ENCODE measurements around the gene SHC2. TPM values are rescaled to one million over a fixed set of nuclear protein-coding genes. Genes with fewer than 3 reads are reported as not detected.

The SHC2 gene
- total RNA-seq, 1 donor from 2014 or later, result 29.7 TPM

GRCh38 chr19:408902-409515, 51.8 kb downstream of the SHC2 start, which contains the start of gene C2CD4C:
Gene C2CD4C (minus strand): TSS chr19:409147. CDS start chr19:408361, 786 bp downstream.
- H4K20me1 ChIP-seq (ENCODE audit: insufficient read depth, low read length), result no peaks in the 10 kb centered on the region
- DNase-seq (ENCODE audit: low read depth), result no peak
- peaks cover 10% of the 10 kb centered on the region for H3K27me3 ChIP-seq (ENCODE audit: insufficient read depth, low read length)
- peaks cover 6% of the 10 kb centered on the region for H3K27me3 Mint-ChIP-seq (ENCODE audit: low read depth, unreplicated experiment)
- TF ChIP-seq CTCF (IDR thresholded peaks at IDR 0.05; ENCODE audit: insufficient read depth, low read depth, low read length), result no peak
- TF ChIP-seq EZH2 (IDR thresholded peaks at IDR 0.05; ENCODE audit: insufficient read depth, low read length), result peak; percentile 79
- no peak within 1 kb of the TSS for H3K9ac ChIP-seq (ENCODE audit: low read length)
- no peak for FAIRE-seq
- H2AFZ ChIP-seq (ENCODE audit: low read depth, low read length), result peak within 1 kb of the TSS; percentile 10
- no peak within 1 kb of the TSS for H3K27ac ChIP-seq (ENCODE audit: low read depth, low read length)
- no peaks in the 10 kb centered on the region for H3K9me3 ChIP-seq (ENCODE audit: insufficient read depth, low read depth, low read length)
- no peak within 1 kb of the TSS for H3K4me3 ChIP-seq (ENCODE audit: insufficient read depth, low read depth, low read length)
- no peak within 1 kb of the TSS for H3K27ac Mint-ChIP-seq (ENCODE audit: unreplicated experiment)
- H3K4me1 Mint-ChIP-seq (ENCODE audit: low read depth, unreplicated experiment), result no peaks in the 10 kb centered on the region
- H3K9me3 Mint-ChIP-seq (ENCODE audit: unreplicated experiment), result peaks cover 2% of the 10 kb centered on the region
- H3K36me3 ChIP-seq (ENCODE audit: insufficient read depth, low read length), result no peaks in the 10 kb centered on the region
- peak within 1 kb of the TSS; percentile 90 for H3K4me3 Mint-ChIP-seq (ENCODE audit: unreplicated experiment)
- H3K36me3 Mint-ChIP-seq (ENCODE audit: low read depth, unreplicated experiment), result no peaks in the 10 kb centered on the region
- H3K4me2 ChIP-seq (ENCODE audit: low read length), result peak within 1 kb of the TSS; percentile 64
- peaks cover 3% of the 10 kb centered on the region for H3K4me1 ChIP-seq (ENCODE audit: insufficient read depth, low read length)
- no peaks in the 10 kb centered on the region for H3K79me2 ChIP-seq (ENCODE audit: insufficient read depth, low read length)

GRCh38 chr19:408441-408901, 52.4 kb downstream of the SHC2 start:
- no peaks in the 10 kb centered on the region for H3K4me1 Mint-ChIP-seq (ENCODE audit: low read depth, unreplicated experiment)
- no peak for DNase-seq (ENCODE audit: low read depth)
- no peaks in the 10 kb centered on the region for H4K20me1 ChIP-seq (ENCODE audit: insufficient read depth, low read length)
- TF ChIP-seq EZH2 (IDR thresholded peaks at IDR 0.05; ENCODE audit: insufficient read depth, low read length) (no peak), CTCF (IDR thresholded peaks at IDR 0.05; ENCODE audit: insufficient read depth, low read depth, low read length) (no peak)
- H3K79me2 ChIP-seq (ENCODE audit: insufficient read depth, low read length), result no peaks in the 10 kb centered on the region
- no peak overlapping the region for H3K27ac Mint-ChIP-seq (ENCODE audit: unreplicated experiment)
- H3K4me1 ChIP-seq (ENCODE audit: insufficient read depth, low read length), result peaks cover 3% of the 10 kb centered on the region
- H3K36me3 ChIP-seq (ENCODE audit: insufficient read depth, low read length), result no peaks in the 10 kb centered on the region
- FAIRE-seq, result no peak
- H3K27me3 Mint-ChIP-seq (ENCODE audit: low read depth, unreplicated experiment), result peaks cover 6% of the 10 kb centered on the region
- no peak overlapping the region for H3K4me3 Mint-ChIP-seq (ENCODE audit: unreplicated experiment)
- no peaks in the 10 kb centered on the region for H3K36me3 Mint-ChIP-seq (ENCODE audit: low read depth, unreplicated experiment)
- peak overlapping the region; percentile 64 for H3K4me2 ChIP-seq (ENCODE audit: low read length)
- H3K27me3 ChIP-seq (ENCODE audit: insufficient read depth, low read length), result peaks cover 10% of the 10 kb centered on the region
- H3K9ac ChIP-seq (ENCODE audit: low read length), result no peak overlapping the region
- no peak overlapping the region for H3K27ac ChIP-seq (ENCODE audit: low read depth, low read length)
- H3K9me3 Mint-ChIP-seq (ENCODE audit: unreplicated experiment), result peaks cover 2% of the 10 kb centered on the region
- H2AFZ ChIP-seq (ENCODE audit: low read depth, low read length), result no peak overlapping the region
- no peak overlapping the region for H3K4me3 ChIP-seq (ENCODE audit: insufficient read depth, low read depth, low read length)
- no peaks in the 10 kb centered on the region for H3K9me3 ChIP-seq (ENCODE audit: insufficient read depth, low read depth, low read length)
